ENCODE results near the gene IRF7. TPM values are rescaled to one million over a fixed set of nuclear protein-coding genes. Genes with fewer than 3 reads are reported as not detected.

Gene IRF7
- total and polyA plus RNA-seq, 2 donors (not counting 3 experiments of a cell fraction or from before 2014, with no cell fraction given), result 12.6 to 14.7 TPM

DNA sequence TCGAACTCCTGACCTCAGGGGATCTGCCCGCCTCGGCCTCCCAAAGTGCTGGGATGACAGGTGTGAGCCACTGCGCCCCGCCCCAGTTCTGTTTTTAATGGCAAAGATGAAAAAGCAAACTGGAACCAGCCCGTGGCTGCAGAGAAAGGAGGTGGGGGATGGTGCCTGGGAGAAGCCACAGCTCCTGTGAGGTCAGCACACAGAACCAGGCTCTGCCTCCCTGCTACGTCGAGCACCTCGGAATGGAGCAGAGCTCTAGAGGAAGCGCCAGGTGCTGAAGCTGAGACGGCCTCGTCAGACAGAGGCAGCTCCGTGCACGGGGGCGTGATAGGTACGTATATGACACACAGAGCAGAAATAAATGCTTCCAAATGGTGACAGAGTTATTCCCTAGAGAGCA, 29.8 kb upstream of the IRF7 start:
- ChIA-PET CTCF (interaction anchor here (1.1 to 1.6 kb wide), 2 partner anchors 11 to 28 kb away, joined by 3 read pairs; no protein-coding TSS in a partner anchor), POLR2A (no interaction called here)
- Histone ChIP-seq H3K9ac (replicated peaks; ENCODE audit: extremely low read depth, insufficient read depth, low read length) (no peak overlapping the region), H3K27me3 (ENCODE audit: control insufficient read depth in 2 of 2, insufficient read depth in 2 of 2, low read length in 2 of 2) (peaks cover under 1 to 4% of the 10 kb centered on the region in 2 experiments), H4K20me1 (replicated peaks; ENCODE audit: control insufficient read depth, extremely low read depth, insufficient read depth, low read length) (no peaks in the 10 kb centered on the region), H3K36me3 (ENCODE audit: control insufficient read depth in 2 of 2, extremely low read depth in 1 of 2, insufficient read depth in 2 of 2, low read length in 2 of 2) (peaks cover 0 to 16% of the 10 kb centered on the region in 2 experiments), H3K9me1 (replicated peaks; ENCODE audit: control insufficient read depth, extremely low read depth, insufficient read depth, low read length) (no peaks in the 10 kb centered on the region), H3K4me2 (ENCODE audit: insufficient read depth, low read length) (no peak overlapping the region), H3K4me3 (replicated peaks in 1 of 3; ENCODE audit: insufficient read depth in 1 of 3, low read depth in 1 of 3, low read length in 3 of 3) (no peak overlapping the region), H2AFZ (ENCODE audit: low read depth, low read length) (no peak overlapping the region), H3K79me2 (ENCODE audit: control insufficient read depth, insufficient read depth, low read length) (no peaks in the 10 kb centered on the region), H3K9me3 (replicated peaks; ENCODE audit: control insufficient read depth, insufficient read depth, low read length) (no peaks in the 10 kb centered on the region), H3K27ac (ENCODE audit: insufficient read depth, low read depth, low read length) (no peak overlapping the region), H3K4me1 (ENCODE audit: control insufficient read depth, extremely low read depth, insufficient read depth, low read length) (no peaks in the 10 kb centered on the region)
- DNase-seq (ENCODE audit: low read depth, low spot score) (no peak), FAIRE-seq (no peak)
- intact Hi-C loops (cut with micrococcal nuclease), result no loop called here
- dilution Hi-C loops (cut with MboI; ENCODE audit: extremely low pct_ligation_motif_present, low sequenced_read_pairs), result no loop called here
- TF ChIP-seq MYC (IDR thresholded peaks at IDR 0.05; ENCODE audit: low read depth, low read length) (no peak), JUN (IDR thresholded peaks at IDR 0.05; ENCODE audit: borderline replicate concordance, insufficient read depth, insufficient read length, low read depth) (no peak), FOS (IDR thresholded peaks at IDR 0.05; ENCODE audit: borderline replicate concordance, insufficient read depth, low read length) (no peak), EZH2 (IDR thresholded peaks at IDR 0.05; ENCODE audit: borderline replicate concordance, low read depth, low read length, severe bottlenecking) (no peak), POLR2A (IDR thresholded peaks at IDR 0.05; ENCODE audit: low read depth, low read length) (no peak)
- no TSS peak for BruUV-seq (replicated peaks)

DNA sequence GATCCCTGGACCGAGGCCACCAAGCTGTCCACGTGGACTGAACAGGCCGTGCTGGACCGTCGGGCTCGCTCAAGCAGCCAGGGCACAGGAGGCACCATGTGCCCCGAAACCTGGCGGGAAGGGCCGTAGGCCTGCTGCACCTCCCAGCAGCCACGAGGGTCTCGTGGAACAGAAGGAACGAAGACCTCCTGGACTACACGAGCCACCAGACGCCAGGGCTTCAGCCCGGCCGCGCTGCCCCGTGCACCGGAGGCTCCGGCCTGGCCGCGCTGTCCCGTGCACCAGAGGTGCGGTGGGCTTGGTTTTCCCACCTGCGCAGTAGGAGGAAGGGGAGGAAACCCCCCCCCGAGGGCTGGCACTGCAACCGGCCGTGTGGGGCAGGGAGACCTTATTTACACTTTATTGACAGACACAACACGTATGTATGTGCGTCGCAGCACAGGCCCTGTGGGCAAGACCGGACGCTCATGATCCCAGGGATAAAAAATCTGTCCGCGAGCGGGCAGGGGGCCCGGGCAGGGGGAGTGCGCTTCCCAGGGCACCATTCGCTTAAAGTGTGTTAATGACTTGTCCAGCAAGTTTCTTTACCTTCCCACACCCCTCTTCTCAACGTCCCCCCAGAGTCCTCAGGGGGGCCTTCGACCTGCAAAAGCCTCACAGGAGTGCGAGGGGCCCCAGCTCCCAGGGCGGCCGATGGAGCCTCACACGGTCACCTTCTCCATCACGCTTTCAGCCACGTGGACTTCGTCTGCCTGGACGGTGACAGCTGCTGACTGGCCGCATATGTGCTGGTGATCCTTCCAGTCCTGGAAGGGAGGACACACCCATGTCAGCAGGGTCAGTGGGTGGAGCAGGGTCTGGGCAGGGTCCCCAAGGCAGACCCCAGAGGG, 28.3 kb upstream of the IRF7 start:
- Histone ChIP-seq H3K9me3 (replicated peaks; ENCODE audit: control insufficient read depth, insufficient read depth, low read length) (no peaks in the 10 kb centered on the region), H3K27ac (ENCODE audit: insufficient read depth, low read depth, low read length) (no peak overlapping the region), H3K36me3 (ENCODE audit: control insufficient read depth in 2 of 2, extremely low read depth in 1 of 2, insufficient read depth in 2 of 2, low read length in 2 of 2) (peaks cover 0 to 12% of the 10 kb centered on the region in 2 experiments), H3K4me3 (replicated peaks in 1 of 3; ENCODE audit: insufficient read depth in 1 of 3, low read depth in 1 of 3, low read length in 3 of 3) (no peak overlapping the region), H3K27me3 (ENCODE audit: control insufficient read depth in 2 of 2, insufficient read depth in 2 of 2, low read length in 2 of 2) (peaks cover 5 to 13% of the 10 kb centered on the region in 2 experiments), H3K9ac (replicated peaks; ENCODE audit: extremely low read depth, insufficient read depth, low read length) (no peak overlapping the region), H2AFZ (ENCODE audit: low read depth, low read length) (no peak overlapping the region), H4K20me1 (replicated peaks; ENCODE audit: control insufficient read depth, extremely low read depth, insufficient read depth, low read length) (no peaks in the 10 kb centered on the region), H3K79me2 (ENCODE audit: control insufficient read depth, insufficient read depth, low read length) (no peaks in the 10 kb centered on the region), H3K4me1 (ENCODE audit: control insufficient read depth, extremely low read depth, insufficient read depth, low read length) (no peaks in the 10 kb centered on the region), H3K9me1 (replicated peaks; ENCODE audit: control insufficient read depth, extremely low read depth, insufficient read depth, low read length) (no peaks in the 10 kb centered on the region), H3K4me2 (ENCODE audit: insufficient read depth, low read length) (no peak overlapping the region)
- TF ChIP-seq POLR2AphosphoS5 (IDR thresholded peaks at IDR 0.05; ENCODE audit: insufficient read depth, low read depth, low read length), result no peak
- TF ChIP-seq POLR2A (IDR thresholded peaks at IDR 0.05; ENCODE audit: low read depth, low read length), result no peak
- no peak for TF ChIP-seq JUN (IDR thresholded peaks at IDR 0.05; ENCODE audit: borderline replicate concordance, insufficient read depth, insufficient read length, low read depth)
- no peak for TF ChIP-seq MYC (IDR thresholded peaks at IDR 0.05; ENCODE audit: low read depth, low read length)
- TF ChIP-seq FOS (IDR thresholded peaks at IDR 0.05; ENCODE audit: borderline replicate concordance, insufficient read depth, low read length), result no peak
- TF ChIP-seq, protein P1, sequence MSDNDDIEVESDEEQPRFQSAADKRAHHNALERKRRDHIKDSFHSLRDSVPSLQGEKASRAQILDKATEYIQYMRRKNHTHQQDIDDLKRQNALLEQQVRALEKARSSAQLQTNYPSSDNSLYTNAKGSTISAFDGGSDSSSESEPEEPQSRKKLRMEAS (IDR thresholded peaks at IDR 0.05; ENCODE audit: insufficient read depth, insufficient read length), result no peak
- no peak for TF ChIP-seq EZH2 (IDR thresholded peaks at IDR 0.05; ENCODE audit: borderline replicate concordance, low read depth, low read length, severe bottlenecking)
- no peak for TF ChIP-seq GATA2 (IDR thresholded peaks at IDR 0.05; ENCODE audit: insufficient read depth, insufficient read length, low read depth, low read length)
- TF ChIP-seq, protein P2, sequence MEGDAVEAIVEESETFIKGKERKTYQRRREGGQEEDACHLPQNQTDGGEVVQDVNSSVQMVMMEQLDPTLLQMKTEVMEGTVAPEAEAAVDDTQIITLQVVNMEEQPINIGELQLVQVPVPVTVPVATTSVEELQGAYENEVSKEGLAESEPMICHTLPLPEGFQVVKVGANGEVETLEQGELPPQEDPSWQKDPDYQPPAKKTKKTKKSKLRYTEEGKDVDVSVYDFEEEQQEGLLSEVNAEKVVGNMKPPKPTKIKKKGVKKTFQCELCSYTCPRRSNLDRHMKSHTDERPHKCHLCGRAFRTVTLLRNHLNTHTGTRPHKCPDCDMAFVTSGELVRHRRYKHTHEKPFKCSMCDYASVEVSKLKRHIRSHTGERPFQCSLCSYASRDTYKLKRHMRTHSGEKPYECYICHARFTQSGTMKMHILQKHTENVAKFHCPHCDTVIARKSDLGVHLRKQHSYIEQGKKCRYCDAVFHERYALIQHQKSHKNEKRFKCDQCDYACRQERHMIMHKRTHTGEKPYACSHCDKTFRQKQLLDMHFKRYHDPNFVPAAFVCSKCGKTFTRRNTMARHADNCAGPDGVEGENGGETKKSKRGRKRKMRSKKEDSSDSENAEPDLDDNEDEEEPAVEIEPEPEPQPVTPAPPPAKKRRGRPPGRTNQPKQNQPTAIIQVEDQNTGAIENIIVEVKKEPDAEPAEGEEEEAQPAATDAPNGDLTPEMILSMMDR (IDR thresholded peaks at IDR 0.05; ENCODE audit: extremely low read depth in 1 of 2, insufficient read depth in 1 of 2, low read depth in 1 of 2, low read length in 2 of 2), result no peak
- POLR2A ChIA-PET, result no interaction called here
- DNase-seq (ENCODE audit: low read depth, low spot score) (no peak), FAIRE-seq (no peak)
- intact Hi-C loops (cut with micrococcal nuclease) (no loop called here), dilution Hi-C loops (cut with MboI; ENCODE audit: extremely low pct_ligation_motif_present, low sequenced_read_pairs) (no loop called here)
- CTCF ChIA-PET, result no interaction called here
- no TSS peak for BruUV-seq (replicated peaks)
